WTC11 (cell line): Measurements from ENCODE around the gene SIK2.

Experiments
- ETV6 ChIP-seq: sonication (generic); formaldehyde crosslinking; IDR thresholded peaks from 2 replicates; pipeline ENCODE4 v1.8.1; 2022; ENCODE audit warnings: mild to moderate bottlenecking, missing genetic modification reagents
- NR2C2 ChIP-seq: sonication (generic); formaldehyde crosslinking; IDR thresholded peaks from 2 replicates; pipeline ENCODE4 v1.8.0; 2022; ENCODE audit warnings: mild to moderate bottlenecking, missing genetic modification reagents
- ZBTB21 ChIP-seq: sonication (generic); formaldehyde crosslinking; IDR thresholded peaks from 2 replicates; pipeline ENCODE4 v1.8.1; 2023; ENCODE audit warnings: mild to moderate bottlenecking, missing genetic modification reagents, borderline replicate concordance
- TF ChIP-seq, protein P1 (sequence below): fragments of 200-600 bp; IDR thresholded peaks from 2 replicates; pipeline ENCODE4 v1.8.0; 2022; ENCODE audit warnings: antibody characterized with exemption
- TF ChIP-seq, protein P2 (sequence below): sonication (generic); formaldehyde crosslinking; conservative IDR thresholded peaks from 2 replicates; pipeline ENCODE4 v1.8.1; 2022; ENCODE audit warnings: mild to moderate bottlenecking, missing genetic modification reagents
- TF ChIP-seq, protein P3 (sequence below): fragments of 250-450 bp; sonication (Bioruptor Pico); IDR thresholded peaks from 2 replicates; pipeline ENCODE4 v2.1.2; 2022; ENCODE audit warnings: mild to moderate bottlenecking, moderate library complexity

DNA sequence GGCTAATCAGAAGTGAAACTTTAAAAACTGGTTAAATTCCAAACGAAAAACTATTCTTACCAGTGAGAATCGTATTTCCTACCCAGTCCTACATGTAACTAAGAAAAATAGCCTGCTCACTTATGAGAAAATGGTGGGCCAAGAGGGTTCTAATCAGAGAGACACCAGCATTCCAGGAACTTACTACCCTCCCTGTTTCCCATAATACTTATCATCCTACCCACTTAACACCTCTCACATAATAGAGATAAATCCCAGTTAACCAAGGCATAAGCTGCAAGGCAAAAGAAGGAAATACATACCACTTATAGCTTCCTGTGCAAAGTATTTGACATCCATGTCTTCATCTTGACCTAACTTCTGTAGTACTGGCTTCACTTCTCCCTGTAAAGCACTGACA is 139.5 kb downstream of the SIK2 start:
- TF ChIP-seq ZBTB21 (CRISPR knock-in tag) (no peak), NR2C2 (CRISPR knock-in tag) (no peak), ETV6 (CRISPR knock-in tag) (no peak)
- TF ChIP-seq, protein P1, sequence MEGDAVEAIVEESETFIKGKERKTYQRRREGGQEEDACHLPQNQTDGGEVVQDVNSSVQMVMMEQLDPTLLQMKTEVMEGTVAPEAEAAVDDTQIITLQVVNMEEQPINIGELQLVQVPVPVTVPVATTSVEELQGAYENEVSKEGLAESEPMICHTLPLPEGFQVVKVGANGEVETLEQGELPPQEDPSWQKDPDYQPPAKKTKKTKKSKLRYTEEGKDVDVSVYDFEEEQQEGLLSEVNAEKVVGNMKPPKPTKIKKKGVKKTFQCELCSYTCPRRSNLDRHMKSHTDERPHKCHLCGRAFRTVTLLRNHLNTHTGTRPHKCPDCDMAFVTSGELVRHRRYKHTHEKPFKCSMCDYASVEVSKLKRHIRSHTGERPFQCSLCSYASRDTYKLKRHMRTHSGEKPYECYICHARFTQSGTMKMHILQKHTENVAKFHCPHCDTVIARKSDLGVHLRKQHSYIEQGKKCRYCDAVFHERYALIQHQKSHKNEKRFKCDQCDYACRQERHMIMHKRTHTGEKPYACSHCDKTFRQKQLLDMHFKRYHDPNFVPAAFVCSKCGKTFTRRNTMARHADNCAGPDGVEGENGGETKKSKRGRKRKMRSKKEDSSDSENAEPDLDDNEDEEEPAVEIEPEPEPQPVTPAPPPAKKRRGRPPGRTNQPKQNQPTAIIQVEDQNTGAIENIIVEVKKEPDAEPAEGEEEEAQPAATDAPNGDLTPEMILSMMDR: no peak
- TF ChIP-seq, protein P2, sequence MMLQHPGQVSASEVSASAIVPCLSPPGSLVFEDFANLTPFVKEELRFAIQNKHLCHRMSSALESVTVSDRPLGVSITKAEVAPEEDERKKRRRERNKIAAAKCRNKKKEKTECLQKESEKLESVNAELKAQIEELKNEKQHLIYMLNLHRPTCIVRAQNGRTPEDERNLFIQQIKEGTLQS (CRISPR knock-in tag): no peak
- TF ChIP-seq, protein P3, sequence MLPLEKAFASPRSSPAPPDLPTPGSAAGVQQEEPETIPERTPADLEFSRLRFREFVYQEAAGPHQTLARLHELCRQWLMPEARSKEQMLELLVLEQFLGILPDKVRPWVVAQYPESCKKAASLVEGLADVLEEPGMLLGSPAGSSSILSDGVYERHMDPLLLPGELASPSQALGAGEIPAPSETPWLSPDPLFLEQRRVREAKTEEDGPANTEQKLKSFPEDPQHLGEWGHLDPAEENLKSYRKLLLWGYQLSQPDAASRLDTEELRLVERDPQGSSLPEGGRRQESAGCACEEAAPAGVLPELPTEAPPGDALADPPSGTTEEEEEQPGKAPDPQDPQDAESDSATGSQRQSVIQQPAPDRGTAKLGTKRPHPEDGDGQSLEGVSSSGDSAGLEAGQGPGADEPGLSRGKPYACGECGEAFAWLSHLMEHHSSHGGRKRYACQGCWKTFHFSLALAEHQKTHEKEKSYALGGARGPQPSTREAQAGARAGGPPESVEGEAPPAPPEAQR: no peak
